PFSK-1 (cell line): ENCODE results near the gene ANKMY1.

Experiments
- FOXP2 ChIP-seq: optimal IDR thresholded peaks from 2 replicates; pipeline ENCODE3; 2011; ENCODE audit warnings: borderline replicate concordance, control low read depth, inconsistent platforms; ENCODE audit not compliant: insufficient read depth; ENCODE audit errors: extremely low read length, extremely low read depth
- POLR2AphosphoS5 ChIP-seq: IDR thresholded peaks from 2 replicates; pipeline ENCODE4 v1.6.1; 2012; ENCODE audit warnings: low read depth, mild to moderate bottlenecking, control low read depth, low read length, moderate library complexity
- REST ChIP-seq, 2 experiments: IDR thresholded peaks; 2 replicates each; pipeline versions ENCODE4 v1.6.1 to v1.8.0; 2011 to 2012; ENCODE audit warnings: low read depth in 2 of 2, low read length in 2 of 2, control low read depth in 1 of 2, inconsistent platforms in 1 of 2, mild to moderate bottlenecking in 1 of 2, moderate library complexity in 1 of 2; ENCODE audit not compliant: insufficient read depth in 1 of 2
- SIN3A ChIP-seq: IDR thresholded peaks from 2 replicates; pipeline ENCODE4 v1.6.1; 2012; ENCODE audit warnings: mild to moderate bottlenecking, low read length, moderate library complexity, borderline replicate concordance; ENCODE audit not compliant: insufficient read depth
- TAF1 ChIP-seq: IDR thresholded peaks from 2 replicates; pipeline ENCODE4 v1.6.1; 2012; ENCODE audit warnings: low read length, control low read depth, borderline replicate concordance; ENCODE audit not compliant: insufficient read depth

Gene ANKMY1

GRCh38 chr2:240576436-240577205 lies 18.8 kb upstream of the ANKMY1 start:
- TF ChIP-seq POLR2AphosphoS5 (no peak), REST (IDR thresholded peaks at IDR 0.05; ENCODE audit: insufficient read depth in 1 of 2, low read depth in 2 of 2, low read length in 2 of 2) (no peak), FOXP2 (no peak), SIN3A (no peak), TAF1 (no peak)

- TF ChIP-seq REST (IDR thresholded peaks at IDR 0.05; ENCODE audit: insufficient read depth in 1 of 2, low read depth in 2 of 2, low read length in 2 of 2) (no peak), TAF1 (no peak), FOXP2 (no peak)
Measured at GRCh38 chr2:240576036-240576435, 18.2 kb upstream of the ANKMY1 start.

- TF ChIP-seq SIN3A (no peak), POLR2AphosphoS5 (no peak), TAF1 (no peak), FOXP2 (no peak), REST (IDR thresholded peaks at IDR 0.05; ENCODE audit: insufficient read depth in 1 of 2, low read depth in 2 of 2, low read length in 2 of 2) (no peak)
Measured at GRCh38 chr2:240575101-240575965, 17.5 kb upstream of the ANKMY1 start.

GRCh38 chr2:240574386-240575100 lies 16.8 kb upstream of the ANKMY1 start:
- TF ChIP-seq SIN3A (no peak), POLR2AphosphoS5 (no peak), FOXP2 (no peak), TAF1 (no peak), REST (IDR thresholded peaks at IDR 0.05; ENCODE audit: insufficient read depth in 1 of 2, low read depth in 2 of 2, low read length in 2 of 2) (no peak)
